Activated CD4-positive, alpha-beta T cell treated with anti-CD3 and anti-CD28 coated beads for 1 hour (primary cell): ENCODE results near the gene METTL21C.

ENCODE experiments used
- DNase-seq: peaks from one replicate; pipeline ENCODE4 v3.0.0-alpha.2; 2020

Gene METTL21C

GRCh38 chr13:102694937-102695336 lies at the start of gene METTL21C:
Gene METTL21C (minus strand): TSS chr13:102695044. CDS start chr13:102694498, 546 bp downstream.
- no peak for DNase-seq

DNA sequence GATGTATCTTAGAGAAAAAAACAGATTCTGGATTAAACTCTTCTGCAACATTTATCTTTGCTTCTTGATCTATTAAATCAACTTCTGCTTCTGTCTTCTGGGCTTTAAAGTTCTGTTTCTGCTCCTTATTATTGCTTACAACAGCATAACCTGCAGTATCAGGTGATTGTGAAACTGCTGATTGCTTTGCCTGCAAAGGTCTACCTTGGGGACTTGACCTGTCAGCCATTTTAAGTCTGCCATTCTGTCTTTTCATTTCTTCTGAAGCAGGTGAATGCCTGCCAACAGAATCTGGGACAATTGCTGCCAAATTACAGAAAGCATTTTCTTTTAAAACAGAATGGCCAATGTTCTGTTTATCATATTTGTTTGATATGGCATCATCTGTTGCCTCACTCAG lies 47.7 kb upstream of the METTL21C start:
- DNase-seq, result no peak

- DNase-seq, result no peak
Observed at GRCh38 chr13:102742101-102742500, 47.3 kb upstream of the METTL21C start.

GRCh38 chr13:102729560-102730270 lies 34.9 kb upstream of the METTL21C start:
- DNase-seq, result no peak

DNA sequence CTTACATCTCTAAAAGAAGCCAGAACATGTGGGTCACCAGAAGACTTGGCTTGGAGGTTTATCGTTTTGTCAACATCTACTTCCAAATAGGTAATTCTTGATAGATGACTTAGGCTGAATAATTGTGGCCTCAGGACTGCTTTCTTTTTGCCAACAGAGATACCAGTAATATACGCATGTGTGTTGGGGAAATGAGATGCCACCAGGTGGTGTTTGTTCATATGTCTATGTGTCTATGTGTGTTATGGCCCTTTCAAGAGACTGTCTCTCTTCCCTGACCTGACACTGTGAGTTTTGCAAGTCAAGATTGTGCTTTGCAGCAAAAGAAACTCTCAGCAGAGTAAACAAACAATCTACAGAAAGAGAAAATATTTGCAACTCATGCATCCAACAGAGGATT lies 31.6 kb upstream of the METTL21C start:
- no peak for DNase-seq

DNA sequence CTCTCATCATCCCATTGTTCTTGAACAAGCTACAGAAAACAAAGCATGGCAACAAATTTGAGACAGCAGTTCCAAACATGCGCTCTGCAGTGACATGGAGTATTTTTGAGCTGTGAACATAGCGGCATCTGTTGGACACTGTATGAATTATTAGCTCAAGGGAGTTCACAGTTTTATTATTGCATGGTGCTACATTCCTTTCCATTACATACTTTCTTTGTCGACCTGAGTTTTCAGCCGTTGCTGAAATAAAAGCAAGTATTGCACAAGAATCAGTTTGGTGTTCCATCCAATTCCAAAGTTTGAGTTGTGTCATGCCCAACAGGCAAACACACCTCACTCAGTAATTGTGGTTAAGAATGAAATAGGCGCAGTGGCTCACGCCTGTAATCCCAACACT lies 30.1 kb upstream of the METTL21C start:
- no peak for DNase-seq

DNA sequence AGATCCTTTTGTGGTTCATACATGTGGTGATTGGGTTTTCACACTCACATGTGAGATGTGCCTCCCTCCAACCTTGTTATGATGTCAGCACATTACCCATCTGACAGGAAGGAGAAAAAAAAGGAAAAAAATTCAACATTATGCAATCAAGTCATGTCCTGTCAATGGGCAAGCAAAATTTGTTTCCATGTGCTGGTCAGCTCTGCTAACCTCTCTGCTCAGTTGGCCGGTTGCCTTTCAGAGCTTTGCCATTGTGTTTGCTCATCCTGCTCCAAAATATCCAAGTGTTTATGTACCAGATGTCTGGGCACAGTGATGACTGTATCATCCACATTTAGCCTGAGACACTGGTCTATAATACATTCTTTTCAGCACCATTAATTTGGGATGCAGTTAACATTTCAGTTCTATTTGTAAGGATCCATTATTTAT lies 27.0 kb upstream of the METTL21C start:
- DNase-seq, result no peak

- no peak for DNase-seq
Observed at GRCh38 chr13:102718746-102719145, 23.9 kb upstream of the METTL21C start.

DNA sequence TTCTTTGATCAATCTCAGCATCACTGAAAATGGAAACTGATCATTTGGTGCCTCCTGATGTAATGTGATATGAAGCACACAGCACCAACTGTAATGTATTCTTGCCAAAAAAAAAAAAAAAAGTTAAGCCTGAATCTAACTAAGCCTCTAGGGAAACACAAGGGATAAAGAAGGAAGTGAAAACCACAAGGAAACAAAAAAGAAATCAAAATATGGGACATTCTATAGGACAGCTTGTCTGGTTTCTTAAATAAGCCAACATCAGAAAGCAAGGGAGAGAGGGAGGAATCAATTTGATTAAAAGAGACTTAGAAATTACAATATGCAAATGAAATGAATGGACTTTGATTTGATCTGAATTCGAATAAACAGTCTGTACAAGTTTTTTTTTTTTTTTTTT lies 20.6 kb upstream of the METTL21C start:
- no peak for DNase-seq

- no peak for DNase-seq
Observed at GRCh38 chr13:102710261-102710679, 15.4 kb upstream of the METTL21C start.

- DNase-seq, result no peak
Observed at GRCh38 chr13:102709536-102709935, 14.7 kb upstream of the METTL21C start.

GRCh38 chr13:102708991-102709390 lies 14.1 kb upstream of the METTL21C start:
- DNase-seq, result no peak

- no peak for DNase-seq
Observed at GRCh38 chr13:102708211-102708610, 13.4 kb upstream of the METTL21C start.

DNA sequence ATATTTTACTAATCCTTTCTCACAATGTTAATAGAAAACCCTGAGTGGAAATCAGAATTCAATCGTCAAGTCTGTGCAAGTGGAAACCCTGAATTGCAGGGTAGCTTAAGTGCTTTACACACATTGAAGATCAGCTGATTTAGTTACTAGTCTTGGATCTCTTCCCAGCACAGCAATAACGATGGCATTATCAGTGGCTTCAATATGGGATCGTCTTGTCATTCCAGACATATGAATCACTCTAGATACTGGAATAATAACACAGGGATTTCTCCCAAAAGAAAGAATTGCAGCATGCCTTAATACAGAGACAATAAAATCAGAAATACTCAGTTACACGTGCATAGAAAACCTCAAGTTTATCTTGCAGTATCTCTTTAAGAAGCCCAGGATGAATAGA lies 12.6 kb upstream of the METTL21C start:
- no peak for DNase-seq

DNA sequence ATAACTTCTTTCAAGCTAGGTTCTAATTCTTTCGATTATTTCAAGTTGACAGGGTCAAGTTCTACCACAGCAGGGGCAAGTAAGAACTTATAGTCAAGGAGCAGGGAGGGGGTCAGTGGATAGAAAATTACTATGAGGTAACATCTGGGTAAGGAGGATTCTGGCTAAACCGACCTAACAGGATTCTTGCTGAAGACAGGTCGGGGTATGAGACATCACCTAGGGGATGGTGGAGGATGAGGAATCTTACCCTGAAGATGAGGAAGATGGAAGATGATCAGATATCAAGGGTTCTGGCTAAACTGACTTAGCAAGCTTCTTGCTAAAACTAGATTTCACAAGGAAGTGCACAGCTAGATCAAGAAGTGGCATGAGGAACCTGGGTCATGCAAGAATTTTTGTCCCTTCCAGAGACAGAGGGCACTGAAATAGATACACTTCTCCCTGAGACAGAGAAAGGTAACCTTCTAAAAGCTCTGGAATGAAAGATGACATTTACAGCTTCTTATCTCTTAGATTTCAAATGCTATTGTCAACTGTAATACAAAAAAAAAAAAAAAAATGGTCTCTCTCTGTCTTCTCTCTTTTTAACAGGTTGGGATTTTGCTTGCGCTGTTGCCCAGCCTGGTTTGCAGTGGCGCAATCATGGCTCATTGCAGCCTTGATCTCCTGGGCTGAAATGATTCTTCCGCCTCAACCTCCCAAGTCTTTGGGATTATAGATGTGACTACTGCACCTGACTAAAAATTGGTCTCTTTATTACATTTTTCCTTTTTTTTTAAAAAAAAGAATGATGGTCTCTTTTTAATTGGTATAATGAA lies 9.6 kb upstream of the METTL21C start:
- no peak for DNase-seq

- no peak for DNase-seq
Observed at GRCh38 chr13:102703726-102704035, 8.8 kb upstream of the METTL21C start.

- DNase-seq, result no peak
Observed at GRCh38 chr13:102702965-102703725, 8.3 kb upstream of the METTL21C start.

- no peak for DNase-seq
Observed at GRCh38 chr13:102701331-102701730, 6.5 kb upstream of the METTL21C start.

- no peak for DNase-seq
Observed at GRCh38 chr13:102700088-102701031, 5.5 kb upstream of the METTL21C start.

- no peak for DNase-seq
Observed at GRCh38 chr13:102699504-102699903, 4.7 kb upstream of the METTL21C start.

DNA sequence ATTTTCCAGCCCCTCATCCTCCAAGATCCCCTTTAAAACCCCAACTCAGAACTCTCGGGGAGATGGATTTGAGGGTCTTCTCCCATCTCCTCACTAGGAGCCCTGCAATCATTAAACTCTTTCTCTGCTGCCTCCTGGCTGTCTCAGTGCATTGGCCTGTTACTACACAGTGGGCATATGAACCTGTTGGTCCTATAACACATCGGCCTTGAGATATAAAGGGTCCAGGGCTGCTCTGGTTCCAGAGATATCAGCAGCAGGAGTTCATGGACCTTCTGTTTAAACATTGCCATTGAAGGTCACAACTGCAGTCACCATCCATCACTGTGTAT lies 3.8 kb upstream of the METTL21C start:
- no peak for DNase-seq

GRCh38 chr13:102697929-102698648 lies 3.2 kb upstream of the METTL21C start:
- DNase-seq, result no peak
